ENCODE data around the gene EFCAB5. TPM values are rescaled to one million over a fixed set of nuclear protein-coding genes. Genes with fewer than 3 reads are reported as not detected.

Gene EFCAB5
- total RNA-seq, result 0.15 and 0.97 TPM in 2 replicates

GRCh38 chr17:29941334-29941733 is at the start of gene EFCAB5:
TSS of gene EFCAB5 (plus strand) at chr17:29941634. CDS start at chr17:29941797, 163 bp downstream.

DNA sequence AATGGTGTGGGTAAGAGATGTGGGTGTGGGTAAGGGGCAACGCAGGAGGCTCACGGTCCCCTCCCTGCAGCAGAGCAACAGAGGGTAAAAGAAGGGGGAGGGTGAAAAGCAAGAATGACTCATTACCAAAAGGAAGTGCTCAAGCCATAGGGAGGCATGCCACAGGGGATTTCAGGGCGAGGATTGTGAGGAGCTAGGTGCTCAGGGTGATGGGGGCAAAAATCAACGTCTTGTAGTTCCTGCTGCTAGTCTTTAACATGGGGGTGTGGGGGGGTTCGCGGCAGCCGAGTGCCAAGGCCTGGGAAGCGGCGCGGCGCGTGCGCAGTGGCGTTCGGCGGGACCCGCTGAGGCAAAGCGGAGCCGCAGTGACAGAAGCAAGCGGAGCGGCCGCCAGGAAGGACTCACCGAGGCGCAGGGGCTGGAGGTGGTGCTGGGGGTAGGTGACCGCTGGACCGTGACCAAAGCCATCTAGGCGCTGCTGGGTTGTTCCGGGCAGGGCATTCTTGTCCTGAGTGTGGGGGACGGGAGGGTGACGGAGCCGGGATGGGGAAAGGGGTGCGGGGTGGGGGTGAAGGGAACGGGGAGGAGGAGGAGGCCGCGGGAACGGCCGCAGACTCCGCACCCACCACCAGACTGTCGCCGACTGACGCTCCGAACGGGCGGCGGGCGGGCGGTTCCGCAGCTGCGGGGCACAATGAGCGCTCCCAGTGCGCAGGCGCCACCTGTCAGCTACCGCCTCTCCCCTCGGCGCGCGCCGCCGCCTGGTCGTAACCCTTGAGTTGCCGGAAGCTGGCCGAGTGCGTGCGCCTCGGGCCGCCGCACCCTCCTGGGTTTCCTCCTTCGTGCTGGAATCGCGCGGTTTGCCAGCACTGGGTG is 11.7 kb upstream of the EFCAB5 start, which contains the start of gene SSH2:
SSH2 (minus strand) TSS at position 696 of the 876 bp plus-strand sequence; CDS start at position 468, 228 bp downstream.

DNA sequence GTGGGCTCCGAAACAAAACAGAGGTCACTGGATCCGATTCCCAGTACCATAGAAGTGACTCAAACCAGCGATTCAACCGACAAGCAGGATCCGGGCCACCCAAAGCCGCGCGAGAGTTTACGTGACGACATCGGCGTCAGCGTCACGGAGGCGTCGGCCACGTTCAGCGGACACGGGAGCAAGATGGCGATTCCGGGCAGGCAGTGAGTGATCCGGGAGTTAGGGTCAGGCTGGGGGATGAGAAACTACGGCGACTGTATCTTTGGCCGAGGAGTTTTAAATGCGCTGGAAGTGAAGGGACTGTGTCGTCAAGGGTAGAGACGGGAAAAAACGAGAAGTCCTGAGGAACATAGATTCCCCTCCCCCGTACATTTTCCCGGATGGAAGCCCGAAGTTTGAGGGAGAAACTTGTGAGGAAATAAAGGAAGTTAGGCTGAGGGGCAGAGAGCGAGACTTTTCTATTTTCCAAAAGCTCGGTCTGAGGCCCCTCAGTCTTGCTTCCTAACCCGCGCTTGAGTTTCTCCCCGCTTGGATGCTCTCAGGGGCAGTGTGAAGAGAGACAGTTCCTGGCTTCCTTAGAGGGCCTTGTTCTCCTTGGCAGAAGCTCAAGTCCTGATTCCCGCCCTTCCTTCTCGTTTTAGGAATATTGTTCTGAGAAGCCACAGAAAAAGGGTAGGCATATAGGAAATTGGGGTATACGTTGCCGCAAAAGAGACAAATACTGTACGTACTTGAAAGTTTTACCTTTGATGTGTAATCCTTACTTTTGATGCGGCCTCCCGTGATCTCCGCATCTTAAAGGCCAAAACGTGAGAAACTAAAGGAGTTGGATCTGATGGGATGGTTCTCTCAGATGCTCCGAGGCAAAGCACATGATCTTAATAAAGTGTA is 175.5 kb downstream of the EFCAB5 start, which contains the start of gene NSRP1:
NSRP1 (plus strand) TSS at position 156 of the 891 bp plus-strand sequence; CDS start at position 184, 28 bp downstream.

Other genes starting within 250 kb of the EFCAB5 start
- 11.7 and 20.5 TPM in 2 replicates for gene SSH2, start 11.4 kb upstream of the EFCAB5 start, total RNA-seq
- 8.2 and 8.4 TPM in 2 replicates for gene NSRP1, start 175.2 kb downstream of the EFCAB5 start, total RNA-seq